GM18526 (cell line): ENCODE data around the gene C9orf152.

ENCODE experiments used
- POLR2A ChIP-seq: IDR thresholded peaks from 3 replicates; pipeline ENCODE4 v1.6.1; 2011; ENCODE audit not compliant: insufficient read length; ENCODE audit errors: extremely low read depth

C9orf152 gene

GRCh38 chr9:110168486-110168885 lies 39.5 kb downstream of the C9orf152 start:
- TF ChIP-seq POLR2A, result no peak

GRCh38 chr9:110161940-110162339 lies 46.0 kb downstream of the C9orf152 start:
- no peak for TF ChIP-seq POLR2A

GRCh38 chr9:110160685-110161084 lies 47.3 kb downstream of the C9orf152 start:
- no peak for TF ChIP-seq POLR2A

GRCh38 chr9:110160123-110160522 lies 47.8 kb downstream of the C9orf152 start:
- TF ChIP-seq POLR2A, result no peak

- no peak for TF ChIP-seq POLR2A
Observed at GRCh38 chr9:110157823-110158664, 49.9 kb downstream of the C9orf152 start.

- TF ChIP-seq POLR2A, result no peak
Observed at GRCh38 chr9:110156902-110157301, 51.1 kb downstream of the C9orf152 start.

- no peak for TF ChIP-seq POLR2A
Observed at GRCh38 chr9:110156416-110156815, 51.5 kb downstream of the C9orf152 start.

- TF ChIP-seq POLR2A, result no peak
Observed at GRCh38 chr9:110155751-110156150, 52.2 kb downstream of the C9orf152 start.

GRCh38 chr9:110153431-110153830 lies 54.5 kb downstream of the C9orf152 start:
- TF ChIP-seq POLR2A, result no peak

- no peak for TF ChIP-seq POLR2A
Observed at GRCh38 chr9:110152704-110153374, 55.1 kb downstream of the C9orf152 start.
